ENCODE data around the gene TRIP10.

DNA sequence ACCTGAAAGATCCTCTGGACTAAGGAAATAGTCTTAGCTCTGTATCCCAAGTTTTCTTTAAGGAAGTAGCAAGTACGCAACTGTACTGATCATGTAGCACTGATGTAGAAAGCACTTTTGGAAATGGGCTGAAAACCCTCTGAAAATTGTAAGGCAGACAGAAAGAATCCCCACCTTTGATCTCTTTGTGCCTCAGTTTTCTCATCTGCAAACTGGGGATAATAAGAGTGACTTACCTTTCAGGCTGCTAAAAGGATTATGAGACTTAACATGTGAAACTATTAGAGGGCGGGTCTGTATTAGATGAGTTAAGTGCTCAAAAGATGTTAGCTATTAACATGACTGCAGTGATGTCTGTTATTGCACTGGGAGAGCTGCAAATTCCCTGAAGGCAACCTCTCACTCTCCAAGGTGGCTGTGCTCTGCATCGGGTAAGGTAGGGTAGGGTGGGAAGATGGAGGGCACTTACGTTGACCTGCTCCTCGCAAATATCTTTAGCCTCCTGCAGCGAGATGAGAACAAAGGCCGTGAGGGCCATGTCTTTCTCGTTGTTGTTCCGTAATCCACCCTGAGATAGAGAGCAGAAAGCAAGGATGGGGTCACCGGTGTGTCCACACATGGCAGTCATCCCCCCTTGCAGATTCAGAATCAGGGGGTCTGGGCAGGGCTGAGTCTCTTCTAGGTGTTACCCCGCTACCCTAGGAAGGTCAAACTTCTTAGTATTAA is 49.2 kb upstream of the TRIP10 start:
- TF ChIP-seq, protein P1, sequence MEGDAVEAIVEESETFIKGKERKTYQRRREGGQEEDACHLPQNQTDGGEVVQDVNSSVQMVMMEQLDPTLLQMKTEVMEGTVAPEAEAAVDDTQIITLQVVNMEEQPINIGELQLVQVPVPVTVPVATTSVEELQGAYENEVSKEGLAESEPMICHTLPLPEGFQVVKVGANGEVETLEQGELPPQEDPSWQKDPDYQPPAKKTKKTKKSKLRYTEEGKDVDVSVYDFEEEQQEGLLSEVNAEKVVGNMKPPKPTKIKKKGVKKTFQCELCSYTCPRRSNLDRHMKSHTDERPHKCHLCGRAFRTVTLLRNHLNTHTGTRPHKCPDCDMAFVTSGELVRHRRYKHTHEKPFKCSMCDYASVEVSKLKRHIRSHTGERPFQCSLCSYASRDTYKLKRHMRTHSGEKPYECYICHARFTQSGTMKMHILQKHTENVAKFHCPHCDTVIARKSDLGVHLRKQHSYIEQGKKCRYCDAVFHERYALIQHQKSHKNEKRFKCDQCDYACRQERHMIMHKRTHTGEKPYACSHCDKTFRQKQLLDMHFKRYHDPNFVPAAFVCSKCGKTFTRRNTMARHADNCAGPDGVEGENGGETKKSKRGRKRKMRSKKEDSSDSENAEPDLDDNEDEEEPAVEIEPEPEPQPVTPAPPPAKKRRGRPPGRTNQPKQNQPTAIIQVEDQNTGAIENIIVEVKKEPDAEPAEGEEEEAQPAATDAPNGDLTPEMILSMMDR (optimal IDR thresholded peaks at IDR 0.05 in 1 of 3, IDR thresholded peaks at IDR 0.05 in 1 of 3, conservative IDR thresholded peaks at IDR 0.05 in 1 of 3; ENCODE audit: extremely low read depth in 1 of 3, insufficient read depth in 2 of 3, low read length in 3 of 3), result no peak
- TF ChIP-seq EZH2 (IDR thresholded peaks at IDR 0.05; ENCODE audit: low read length), result no peak
